Heart right ventricle (tissue), 16 donors: ENCODE data around the gene KLHL2. TPM values are rescaled to one million over a fixed set of nuclear protein-coding genes. Genes with fewer than 3 reads are reported as not detected.

Experiments
- ATAC-seq, 8 donors: fragments of 200-7000 bp; cut with Tn5 transposase; one replicate each; pipeline ENCODE4 v1.9.1; 2020; ENCODE audit warnings: mild to moderate bottlenecking in 8 of 8, moderate library complexity in 8 of 8, moderate number of reproducible peaks in 1 of 8
- DNase-seq, 2 donors: peaks; one replicate each; pipeline ENCODE4 v3.0.0-alpha.2; 2020
- H3K27ac ChIP-seq, 10 donors: fragments of 200-600 bp; sonication (generic) in 2 of 10; one replicate each; pipeline versions ENCODE4 v1.5.0 to v1.8.0; 2020 to 2022; ENCODE audit warnings: mild to moderate bottlenecking in 3 of 10
- H3K27me3 ChIP-seq, 7 donors: fragments of 200-600 bp; one replicate each; pipeline ENCODE4 v1.8.0; 2021 to 2022; ENCODE audit warnings: mild to moderate bottlenecking in 2 of 7
- H3K36me3 ChIP-seq, 9 donors: fragments of 200-600 bp; sonication (generic) in 1 of 9; one replicate each; pipeline versions ENCODE4 v1.5.0 to v1.8.0; 2020 to 2022; ENCODE audit warnings: mild to moderate bottlenecking in 2 of 9
- H3K4me1 ChIP-seq, 9 donors: fragments of 200-600 bp; sonication (generic) in 1 of 9; one replicate each; pipeline versions ENCODE4 v1.5.0 to v1.8.0; 2020 to 2022; ENCODE audit warnings: mild to moderate bottlenecking in 4 of 9
- H3K4me3 ChIP-seq, 10 donors: fragments of 200-600 bp; sonication (generic) in 2 of 10; one replicate each; pipeline versions ENCODE4 v1.5.0 to v1.8.0; 2020 to 2022; ENCODE audit warnings: mild to moderate bottlenecking in 7 of 10, moderate library complexity in 2 of 10
- H3K9me3 ChIP-seq, 11 donors: fragments of 200-600 bp in 10 of 11; sonication (generic) in 2 of 11; one replicate each; pipeline versions ENCODE4 v1.5.0 to v1.8.0; 2013 to 2022; ENCODE audit warnings: mild to moderate bottlenecking in 2 of 11, control low read depth in 1 of 11, moderate library complexity in 1 of 11
- CTCF ChIP-seq, 9 donors: fragments of 200-600 bp; sonication (generic) in 2 of 9; IDR thresholded peaks; one replicate each; pipeline versions ENCODE4 v1.5.0 to v1.8.0; 2021 to 2022; ENCODE audit warnings: antibody characterized with exemption in 9 of 9, mild to moderate bottlenecking in 5 of 9, moderate library complexity in 1 of 9
- WGBS, 2 donors: extraction: QIAGEN DNeasy Blood & Tissue Kit; methylation state at CpG; one replicate each; pipeline ENCODE4 v1.1.7; 2013; ENCODE audit warnings: inconsistent platforms in 1 of 2; 5-methylcytosine and 5-hydroxymethylcytosine counted together
- intact Hi-C, 10 donors: fragments of 100-400 bp; cut with DNase I; formaldehyde crosslinking; loops; one replicate each; pipeline versions ENCODE4 v1.11.1 to v1.14.2; 2022
- polyA plus RNA-seq, 2 donors: library from polyadenylated mRNA; stranded (reverse); fragments of 200-250 nt; gene quantifications; one replicate each; pipeline ENCODE4 v1.2.3, GENCODE V29; 2013
- total RNA-seq, 10 donors: library from RNA; stranded (reverse); fragmentation: NEBNext Ultra II Directional in 3 of 10; extraction: Animal tissue kit (Norgen Biotek cat#: 25700) in 3 of 10; gene quantifications; one replicate each; pipeline versions ENCODE4 v1.2.1 to v1.2.4, GENCODE V29; 2021 to 2023
- donor health status: Arrhythmogenic right ventricular cardiomyopathy.
- donor health status: ischemic (EF 13 %, LVEDD 7.1; RV severe dilation, severe dysfunction).
- donor health status: healthy with polysubstance abuse.
- donor health status: DM: no; HTN: yes; CAD: no.
- donor health status: DM: no; HTN: no; CAD: no.
- donor health status: ischemic (EF 25% LVEDD 6.9; RV normal size, moderate dysfunction).
- donor health status: ischemic (EF 25% LVEDD 5.7; RV mildly dilated, moderate dysfunction).
- donor health status: healthy.
- donor health status: DM: yes; HTN: yes; CAD: no.
- donor health status: Ischemic cardiomyopathy.
- donor health status: ischemic (EF 35%, LVEDD 5.7; RV mildly dilated, moderate dysfunction).
- donor health status: nonischemic (EF 11% LVEDD 7.7; RV severe dilation, severe dysfunction).
- donor health status: DM: yes; HTN: yes; CAD: no.
- donor health status: PGD.
- donor health status: ischemic (EF 29% LVEDD 5.4; RV normal size, mild dysfunction).
- donor health status: nonischemic (EF 23%, LVEDD 6.1; RV moderate dilation, normal function).

KLHL2 gene
- total and polyA plus RNA-seq, 12 donors: 6.0 to 14.7 (median 10.9) TPM

GRCh38 chr4:165326831-165327210, 119.5 kb downstream of the KLHL2 start:
- intact Hi-C loops: loop anchor here in 9 of 10 donors (2.0 to 10.0 kb wide), 3 partner anchors 120 to 214 kb away; partner anchors contain the start of genes KLHL2 (in 9 of the 9) and TMEM192 (in 1 of the 9)
- ATAC-seq: peak in 2 of 8 donors; percentile 32 to 34
- no peak for TF ChIP-seq CTCF (IDR thresholded peaks at IDR 0.05)
- peak overlapping the region; percentile 14 to 87 (median 76) for H3K27ac ChIP-seq
- H3K4me3 ChIP-seq: peak overlapping the region; percentile 34 to 96 (median 84)
- no peaks in the 10 kb centered on the region for H3K27me3 ChIP-seq
- no peaks in the 10 kb centered on the region for H3K9me3 ChIP-seq
- DNase-seq: peak in 1 of 2 donors; percentile 23
- WGBS, 2 donors: 1% methylated on average over 14 of the region's 14 CpGs
- peaks cover 0 to 8% (median 0%) of the 10 kb centered on the region in 9 donors for H3K36me3 ChIP-seq
- peaks cover 2 to 35% (median 18%) of the 10 kb centered on the region in 9 donors for H3K4me1 ChIP-seq

GRCh38 chr4:165327211-165328100, 120.1 kb downstream of the KLHL2 start, which contains the start of gene MSMO1:
TSS of gene MSMO1 (plus strand) at chr4:165327669. CDS start at chr4:165333371, 5,702 bp downstream.
- H3K4me3 ChIP-seq: peak within 1 kb of the TSS; percentile 65 to 96 (median 86)
- intact Hi-C loops: loop anchor here in 9 of 10 donors (2.0 to 10.0 kb wide), 3 partner anchors 120 to 215 kb away; partner anchors contain the start of genes KLHL2 (in 9 of the 9) and TMEM192 (in 1 of the 9)
- H3K36me3 ChIP-seq: peaks cover 0 to 7% (median 0%) of the 10 kb centered on the region in 9 donors
- ATAC-seq (peak; percentile 99 to 100 (median 99)), DNase-seq (peak; percentile 99)
- H3K9me3 ChIP-seq: no peaks in the 10 kb centered on the region
- H3K27ac ChIP-seq: peak within 1 kb of the TSS; percentile 14 to 87 (median 76)
- WGBS, 2 donors: 0% methylated on average over 76 of the region's 76 CpGs
- peaks cover 2 to 40% (median 18%) of the 10 kb centered on the region in 9 donors for H3K4me1 ChIP-seq
- peak in 1 of 9 donors; percentile 3 for TF ChIP-seq CTCF (IDR thresholded peaks at IDR 0.05)
- no peaks in the 10 kb centered on the region for H3K27me3 ChIP-seq

DNA sequence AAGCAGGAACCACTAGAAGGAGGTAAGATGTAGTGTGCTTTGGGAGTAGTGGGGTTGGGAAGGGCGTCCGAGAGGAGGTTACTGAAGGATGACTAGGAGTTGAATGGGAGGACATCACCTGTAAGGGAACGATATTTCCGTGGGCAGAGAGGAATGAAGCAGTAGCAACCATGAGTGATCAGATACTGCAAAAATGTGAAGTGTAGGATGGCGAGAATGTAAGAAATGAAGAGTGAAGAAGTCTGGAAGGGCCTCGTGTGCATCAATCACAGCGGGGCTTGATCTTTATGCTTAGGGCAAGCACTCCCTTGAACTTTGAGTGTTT, 120.7 kb downstream of the KLHL2 start:
- H3K36me3 ChIP-seq: peaks cover 0 to 7% (median 0%) of the 10 kb centered on the region in 9 donors
- no peaks in the 10 kb centered on the region for H3K9me3 ChIP-seq
- no peaks in the 10 kb centered on the region for H3K27me3 ChIP-seq
- H3K27ac ChIP-seq: peak overlapping the region in 7 of 10 donors; percentile 42 to 87 (median 79)
- ATAC-seq (no peak), DNase-seq (no peak)
- peak overlapping the region; percentile 65 to 96 (median 86) for H3K4me3 ChIP-seq
- H3K4me1 ChIP-seq: peaks cover 2 to 40% (median 18%) of the 10 kb centered on the region in 9 donors
- 1 to 2% methylated on average over 7 of the region's 7 CpGs for WGBS, 2 donors
- intact Hi-C loops: loop anchor here in 9 of 10 donors (5.0 to 10.0 kb wide), 2 partner anchors 121 to 123 kb away; partner anchors contain the start of gene KLHL2 (in 9 of the 9)
- peak in 1 of 9 donors; percentile 0 for TF ChIP-seq CTCF (IDR thresholded peaks at IDR 0.05)

DNA sequence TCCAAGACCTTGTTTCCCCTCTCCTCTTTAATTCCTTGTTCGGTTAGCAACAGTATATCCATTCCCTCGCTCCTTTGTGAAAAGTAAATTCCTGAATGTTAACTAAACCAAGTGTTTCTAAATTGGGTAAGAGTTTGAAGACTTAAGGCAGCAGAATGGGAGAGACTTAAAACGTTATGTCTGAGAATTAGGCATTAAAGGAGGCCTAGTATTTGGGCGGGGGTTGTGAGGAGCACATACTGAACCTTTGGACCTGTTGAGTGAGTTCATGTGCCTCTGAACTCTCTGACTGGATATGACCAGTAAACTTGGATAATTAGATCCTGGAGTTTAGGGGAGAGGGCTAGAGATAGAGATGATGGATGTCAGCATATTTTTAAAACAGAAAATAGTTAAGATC, 121.3 kb downstream of the KLHL2 start:
- Histone ChIP-seq H3K27ac (peak overlapping the region in 1 of 10 donors; percentile 87), H3K4me1 (peaks cover 2 to 40% (median 18%) of the 10 kb centered on the region in 9 donors), H3K4me3 (peak overlapping the region in 8 of 10 donors; percentile 65 to 96 (median 86)), H3K27me3 (no peaks in the 10 kb centered on the region), H3K9me3 (no peaks in the 10 kb centered on the region), H3K36me3 (peaks cover 0 to 13% (median 0%) of the 10 kb centered on the region in 9 donors)
- no peak for TF ChIP-seq CTCF (IDR thresholded peaks at IDR 0.05)
- WGBS, 2 donors: 42 to 47% methylated on average over 4 of the region's 4 CpGs
- no peak for ATAC-seq
- DNase-seq: no peak
- intact Hi-C loops: loop anchor here in 9 of 10 donors (5.0 to 10.0 kb wide), 2 partner anchors 121 to 124 kb away; partner anchors contain the start of gene KLHL2 (in 9 of the 9)
